Thoracic aorta (tissue), 2 donors: ENCODE results near the gene LIFR. TPM values are rescaled to one million over a fixed set of nuclear protein-coding genes. Genes with fewer than 3 reads are reported as not detected.

Experiments
- ATAC-seq: fragments of 150-250 bp; one replicate; pipeline ENCODE4 v1.8.0; 2017; ENCODE audit warnings: low read depth; ENCODE audit not compliant: insufficient number of reproducible peaks, low FRiP score
- DNase-seq: peaks from one replicate; pipeline ENCODE4 v3.0.0-alpha.2; 2020; ENCODE audit warnings: low spot score
- H3K27ac ChIP-seq, 2 donors: fragments of 200-600 bp; sonication (generic); 1 replicate in 1 of 2; 2 replicates in 1 of 2; pipeline ENCODE4 v1.5.1; 2016; ENCODE audit warnings: mild to moderate bottlenecking in 2 of 2, moderate library complexity in 2 of 2
- H3K27me3 ChIP-seq: fragments of 200-600 bp; sonication (generic); replicated peaks from 2 replicates; pipeline ENCODE4 v1.6.0; 2016; ENCODE audit warnings: mild to moderate bottlenecking; ENCODE audit not compliant: insufficient read depth
- H3K36me3 ChIP-seq: fragments of 200-600 bp; sonication (generic); one replicate; pipeline ENCODE4 v1.5.1; 2016
- H3K4me1 ChIP-seq, 2 donors: fragments of 200-600 bp; sonication (generic); 1 replicate in 1 of 2; 2 replicates in 1 of 2; pipeline versions ENCODE4 v1.5.1 to v1.6.0; 2016; ENCODE audit warnings: low read depth in 2 of 2, mild to moderate bottlenecking in 1 of 2; ENCODE audit not compliant: control insufficient read depth in 1 of 2
- H3K4me3 ChIP-seq: fragments of 200-600 bp; sonication (generic); 2 replicates; pipeline ENCODE4 v1.5.1; 2016; ENCODE audit warnings: mild to moderate bottlenecking
- H3K9me3 ChIP-seq: fragments of 200-600 bp; sonication (generic); 2 replicates; pipeline ENCODE4 v1.5.1; 2016
- total RNA-seq, 2 donors: library from RNA; depleted of rRNA; stranded (reverse); fragments of >200 nt; gene quantifications; one replicate each; pipeline versions ENCODE4 v1.1.0 to v1.2.3, GENCODE V29; 2016
- TF ChIP-seq, protein P1 (sequence below): fragments of 200-600 bp; sonication (generic); IDR thresholded peaks from one replicate; pipeline ENCODE4 v1.5.1; 2019; ENCODE audit warnings: antibody characterized with exemption

LIFR gene
- total RNA-seq, 2 donors from 2014 or later = 61.1 to 110 TPM

DNA sequence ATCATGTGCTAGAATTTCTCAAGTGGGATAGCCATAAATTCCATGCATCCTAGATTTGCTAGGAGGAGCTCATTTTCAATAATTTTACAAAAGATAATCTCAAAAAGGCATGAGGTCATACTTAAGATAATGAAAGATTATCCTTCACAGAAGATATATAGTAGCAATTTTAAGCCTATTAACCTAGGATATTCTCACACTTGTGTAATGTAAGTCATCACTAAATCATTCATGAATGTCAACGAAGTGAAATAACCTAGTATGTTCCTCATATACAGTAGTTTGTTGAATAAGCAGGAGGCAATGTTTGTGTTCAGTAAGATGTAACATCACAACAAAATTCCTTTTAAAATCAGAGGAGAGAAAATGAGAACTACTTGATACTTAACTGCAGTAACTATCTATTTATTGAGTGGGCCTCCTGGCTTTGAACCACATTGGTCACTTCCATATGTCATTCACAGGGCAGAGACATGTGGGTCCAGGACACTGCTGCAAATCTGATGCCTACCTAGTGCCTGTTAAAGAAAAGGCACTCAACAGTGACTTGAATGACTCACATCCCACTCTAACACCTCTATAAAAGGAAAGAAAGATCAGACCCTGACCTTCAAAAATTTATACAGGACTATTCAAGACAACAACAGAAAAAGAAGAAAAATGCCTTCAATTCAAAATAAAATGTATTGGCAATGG lies 8.2 kb downstream of the LIFR start:
- no peaks in the 10 kb centered on the region for H3K36me3 ChIP-seq
- H3K4me1 ChIP-seq = peaks cover 6 to 46% of the 10 kb centered on the region in 2 donors
- H3K4me3 ChIP-seq = peak overlapping the region; percentile 13
- H3K9me3 ChIP-seq = no peaks in the 10 kb centered on the region
- DNase-seq = no peak
- ATAC-seq = no peak
- TF ChIP-seq, protein P1, sequence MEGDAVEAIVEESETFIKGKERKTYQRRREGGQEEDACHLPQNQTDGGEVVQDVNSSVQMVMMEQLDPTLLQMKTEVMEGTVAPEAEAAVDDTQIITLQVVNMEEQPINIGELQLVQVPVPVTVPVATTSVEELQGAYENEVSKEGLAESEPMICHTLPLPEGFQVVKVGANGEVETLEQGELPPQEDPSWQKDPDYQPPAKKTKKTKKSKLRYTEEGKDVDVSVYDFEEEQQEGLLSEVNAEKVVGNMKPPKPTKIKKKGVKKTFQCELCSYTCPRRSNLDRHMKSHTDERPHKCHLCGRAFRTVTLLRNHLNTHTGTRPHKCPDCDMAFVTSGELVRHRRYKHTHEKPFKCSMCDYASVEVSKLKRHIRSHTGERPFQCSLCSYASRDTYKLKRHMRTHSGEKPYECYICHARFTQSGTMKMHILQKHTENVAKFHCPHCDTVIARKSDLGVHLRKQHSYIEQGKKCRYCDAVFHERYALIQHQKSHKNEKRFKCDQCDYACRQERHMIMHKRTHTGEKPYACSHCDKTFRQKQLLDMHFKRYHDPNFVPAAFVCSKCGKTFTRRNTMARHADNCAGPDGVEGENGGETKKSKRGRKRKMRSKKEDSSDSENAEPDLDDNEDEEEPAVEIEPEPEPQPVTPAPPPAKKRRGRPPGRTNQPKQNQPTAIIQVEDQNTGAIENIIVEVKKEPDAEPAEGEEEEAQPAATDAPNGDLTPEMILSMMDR = no peak
- peak overlapping the region; percentile 15 to 65 for H3K27ac ChIP-seq
- no peaks in the 10 kb centered on the region for H3K27me3 ChIP-seq

DNA sequence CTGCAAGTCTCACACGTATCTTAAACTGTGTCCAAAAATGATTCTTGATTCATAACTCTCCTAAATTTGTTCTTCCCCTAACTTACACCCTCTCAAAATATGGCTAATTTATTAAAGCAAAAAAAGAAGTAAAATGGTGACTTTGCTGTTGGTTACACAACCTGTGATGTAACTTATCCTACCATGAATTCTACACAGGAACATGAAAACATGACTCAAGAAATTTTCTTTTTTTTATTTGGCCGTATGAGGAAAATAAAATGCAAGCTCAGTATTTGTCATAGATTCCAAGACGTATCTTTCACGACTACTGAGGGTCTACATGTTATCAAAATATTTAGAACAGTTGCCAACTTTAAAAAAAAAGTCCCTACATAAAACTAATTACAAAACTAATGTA lies 9.2 kb downstream of the LIFR start:
- Histone ChIP-seq H3K27ac (peak overlapping the region in 1 of 2 donors; percentile 53), H3K4me3 (no peak overlapping the region), H3K27me3 (no peaks in the 10 kb centered on the region), H3K9me3 (no peaks in the 10 kb centered on the region), H3K4me1 (peaks cover 6 to 44% of the 10 kb centered on the region in 2 donors), H3K36me3 (no peaks in the 10 kb centered on the region)
- TF ChIP-seq, protein P1 = no peak
- DNase-seq (no peak), ATAC-seq (no peak)

DNA sequence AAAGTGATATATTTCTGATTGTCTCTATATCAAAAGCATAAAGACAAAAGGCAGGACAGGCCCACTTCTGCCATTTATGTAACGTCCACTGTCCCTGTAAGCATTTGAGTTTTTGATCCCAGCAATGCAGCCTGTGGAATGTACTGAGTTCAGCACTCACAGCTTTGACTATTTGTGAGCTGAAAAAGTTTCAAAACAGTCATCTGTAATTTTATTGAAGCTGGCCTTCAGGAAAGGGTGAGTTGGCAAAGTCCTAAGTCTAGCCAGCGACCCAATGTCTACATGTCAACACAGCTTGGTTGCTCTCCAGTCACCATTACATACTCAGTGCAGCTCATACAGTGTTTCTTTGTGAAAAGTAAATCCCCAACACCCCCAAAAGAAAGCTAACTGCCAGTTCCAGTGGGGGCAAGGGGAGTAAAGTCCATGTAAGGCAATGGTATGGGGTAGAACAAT lies 9.7 kb downstream of the LIFR start:
- H3K27ac ChIP-seq = peak overlapping the region; percentile 14 to 53
- TF ChIP-seq, protein P1 = no peak
- DNase-seq = no peak
- no peak for ATAC-seq
- no peaks in the 10 kb centered on the region for H3K27me3 ChIP-seq
- H3K9me3 ChIP-seq = no peaks in the 10 kb centered on the region
- no peak overlapping the region for H3K4me3 ChIP-seq
- no peaks in the 10 kb centered on the region for H3K36me3 ChIP-seq
- H3K4me1 ChIP-seq = peaks cover 6 to 49% of the 10 kb centered on the region in 2 donors

DNA sequence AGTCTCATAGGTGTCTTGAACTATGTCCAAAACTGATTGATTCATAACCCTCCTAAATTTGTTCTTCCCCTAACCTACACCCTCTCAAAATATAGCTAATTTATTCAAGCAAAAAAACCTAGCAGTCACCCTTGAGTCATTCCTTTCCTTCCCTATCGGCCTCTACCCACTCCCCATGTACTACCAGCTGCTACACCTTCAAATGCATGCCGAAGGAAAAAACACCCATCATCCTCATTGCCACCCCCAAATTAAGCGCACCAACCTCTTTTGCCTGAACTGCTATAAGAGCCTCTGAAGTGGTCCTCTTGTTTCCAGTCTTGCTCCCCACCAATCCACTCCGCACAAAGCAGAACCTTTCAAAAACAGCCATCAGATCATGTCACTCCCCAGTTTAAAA lies 12.6 kb downstream of the LIFR start:
- H3K27ac ChIP-seq = no peak overlapping the region
- ATAC-seq (no peak), DNase-seq (no peak)
- H3K36me3 ChIP-seq = no peaks in the 10 kb centered on the region
- no peak overlapping the region for H3K4me3 ChIP-seq
- H3K9me3 ChIP-seq = no peaks in the 10 kb centered on the region
- TF ChIP-seq, protein P1 = no peak
- no peaks in the 10 kb centered on the region for H3K27me3 ChIP-seq
- H3K4me1 ChIP-seq = peaks cover 20 to 60% of the 10 kb centered on the region in 2 donors

DNA sequence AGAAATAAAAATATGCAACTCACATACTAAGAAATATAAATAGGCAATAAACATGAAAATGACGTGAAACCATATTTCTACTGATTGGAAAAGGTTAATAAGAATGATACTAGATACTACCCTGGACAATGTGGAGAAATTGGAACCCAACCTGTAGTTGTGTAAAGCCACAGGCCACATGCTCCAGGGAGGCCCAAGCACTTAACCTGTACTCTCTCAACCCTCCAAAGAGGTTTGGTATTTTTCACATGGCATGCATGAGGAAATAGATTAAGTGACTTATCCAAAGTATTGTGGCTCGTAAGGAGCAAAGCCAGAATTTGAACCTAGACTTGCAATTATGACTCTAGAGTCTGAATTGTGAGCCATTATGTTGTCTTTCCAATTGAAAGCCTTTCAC lies 13.4 kb downstream of the LIFR start:
- ATAC-seq (no peak), DNase-seq (no peak)
- peaks cover 20 to 52% of the 10 kb centered on the region in 2 donors for H3K4me1 ChIP-seq
- H3K27me3 ChIP-seq = no peaks in the 10 kb centered on the region
- TF ChIP-seq, protein P1 = no peak
- no peak overlapping the region for H3K4me3 ChIP-seq
- H3K36me3 ChIP-seq = no peaks in the 10 kb centered on the region
- H3K9me3 ChIP-seq = no peaks in the 10 kb centered on the region
- H3K27ac ChIP-seq = no peak overlapping the region
